Suprapubic skin (tissue), 4 donors: ENCODE measurements around the gene SYT5. TPM values are rescaled to one million over a fixed set of nuclear protein-coding genes. Genes with fewer than 3 reads are reported as not detected.

ENCODE experiments used
- DNase-seq, 2 donors: peaks; one replicate each; pipeline ENCODE4 v3.0.0-alpha.2; 2019; ENCODE audit warnings: low spot score in 2 of 2
- H3K27ac ChIP-seq: fragments of 200-600 bp; sonication (generic); one replicate; pipeline ENCODE4 v1.5.1; 2019
- H3K27me3 ChIP-seq: fragments of 200-600 bp; sonication (generic); one replicate; pipeline ENCODE4 v1.5.1; 2019
- H3K36me3 ChIP-seq: fragments of 200-600 bp; sonication (generic); one replicate; pipeline ENCODE4 v1.5.1; 2019
- H3K4me1 ChIP-seq: fragments of 200-600 bp; sonication (generic); one replicate; pipeline ENCODE4 v1.5.1; 2019
- H3K4me3 ChIP-seq: fragments of 200-600 bp; sonication (generic); one replicate; pipeline ENCODE4 v1.5.1; 2019; ENCODE audit warnings: mild to moderate bottlenecking
- H3K9me3 ChIP-seq: fragments of 200-600 bp; sonication (generic); one replicate; pipeline ENCODE4 v1.5.1; 2019
- EP300 ChIP-seq: sonication (generic); formaldehyde crosslinking; IDR thresholded peaks from one replicate; pipeline ENCODE4 v1.6.1; 2017; ENCODE audit warnings: antibody characterized with exemption
- POLR2A ChIP-seq, 2 donors: fragments of 450-650 bp; IDR thresholded peaks; one replicate each; pipeline ENCODE4 v1.6.1; 2017; ENCODE audit warnings: antibody characterized with exemption in 2 of 2, mild to moderate bottlenecking in 2 of 2, moderate library complexity in 2 of 2
- POLR2AphosphoS5 ChIP-seq, 3 donors: sonication (generic); formaldehyde crosslinking; IDR thresholded peaks; one replicate each; pipeline ENCODE4 v1.6.1; 2017; ENCODE audit warnings: antibody characterized with exemption in 3 of 3
- WGBS: methylation state at CpG from one replicate; pipeline ENCODE4 v1.1.5; 2018; 5-methylcytosine and 5-hydroxymethylcytosine counted together
- total RNA-seq, 4 donors: library from RNA; depleted of rRNA; stranded (reverse); fragments of >200 nt; gene quantifications; one replicate each; pipeline ENCODE4 v1.1.0, GENCODE V29; 2016
- TF ChIP-seq, protein P1 (sequence below), 2 donors: fragments of 200-600 bp in 1 of 2; fragments of 450-650 bp in 1 of 2; sonication (generic) in 1 of 2; IDR thresholded peaks; one replicate each; pipeline ENCODE4 v1.5.1; 2016 to 2019; ENCODE audit warnings: antibody characterized with exemption in 2 of 2, mild to moderate bottlenecking in 1 of 2, moderate library complexity in 1 of 2

SYT5 gene
- total RNA-seq, 4 donors from 2014 or later = 1.1 to 7.8 (median 6.8) TPM; not detected in 1

DNA sequence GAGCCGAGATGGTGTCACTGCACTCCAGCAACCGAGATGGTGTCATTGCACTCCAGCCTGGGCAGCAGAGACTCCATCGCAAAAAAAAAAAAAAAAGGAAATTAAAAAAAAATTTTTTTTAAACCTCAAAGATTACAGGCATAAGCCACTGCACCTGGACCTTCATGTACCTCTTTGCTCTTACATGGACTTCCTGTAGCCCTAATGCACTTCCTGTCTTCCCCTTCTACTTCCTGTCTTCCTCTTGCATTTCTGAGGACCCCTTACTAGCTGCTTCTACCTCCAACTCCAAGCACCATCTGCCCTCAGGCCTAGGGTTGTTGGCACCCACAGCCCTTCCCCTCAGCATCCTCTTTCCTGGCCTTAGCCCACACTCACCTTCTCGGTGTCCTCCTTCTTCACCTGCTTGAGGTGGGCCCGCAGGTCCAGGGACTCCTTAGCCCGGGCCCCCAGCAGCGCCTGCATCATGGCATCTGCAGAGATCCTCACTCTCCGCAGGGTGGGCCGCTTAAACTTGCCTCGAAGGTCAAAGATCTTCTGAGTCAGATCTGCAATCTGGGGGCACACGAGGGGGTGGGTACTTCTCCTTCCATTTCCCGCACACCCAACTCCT is 26.3 kb downstream of the SYT5 start:
- 86% methylated on average over 12 of the region's 12 CpGs for WGBS

DNA sequence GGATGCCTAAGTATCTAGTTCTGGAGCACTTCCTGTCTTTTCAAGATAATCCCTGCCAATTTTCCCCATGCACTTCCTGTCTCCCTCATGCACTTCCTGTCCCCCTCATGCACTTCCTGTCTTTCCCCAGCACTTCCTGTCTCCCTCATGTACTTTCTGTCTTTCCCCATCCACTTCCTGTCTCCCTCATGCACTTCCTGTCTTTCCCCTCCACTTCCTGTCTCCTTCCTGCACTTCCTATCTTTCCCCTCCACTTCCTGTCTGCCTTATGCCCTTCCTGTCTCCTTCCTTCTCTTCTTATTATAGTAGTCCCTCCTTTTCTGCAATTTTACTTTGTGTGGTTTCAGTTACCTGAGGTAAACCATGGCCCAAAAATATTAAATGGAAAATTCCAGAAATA is 28.1 kb downstream of the SYT5 start:
- TF ChIP-seq EP300 = no peak
- TF ChIP-seq, protein P1, sequence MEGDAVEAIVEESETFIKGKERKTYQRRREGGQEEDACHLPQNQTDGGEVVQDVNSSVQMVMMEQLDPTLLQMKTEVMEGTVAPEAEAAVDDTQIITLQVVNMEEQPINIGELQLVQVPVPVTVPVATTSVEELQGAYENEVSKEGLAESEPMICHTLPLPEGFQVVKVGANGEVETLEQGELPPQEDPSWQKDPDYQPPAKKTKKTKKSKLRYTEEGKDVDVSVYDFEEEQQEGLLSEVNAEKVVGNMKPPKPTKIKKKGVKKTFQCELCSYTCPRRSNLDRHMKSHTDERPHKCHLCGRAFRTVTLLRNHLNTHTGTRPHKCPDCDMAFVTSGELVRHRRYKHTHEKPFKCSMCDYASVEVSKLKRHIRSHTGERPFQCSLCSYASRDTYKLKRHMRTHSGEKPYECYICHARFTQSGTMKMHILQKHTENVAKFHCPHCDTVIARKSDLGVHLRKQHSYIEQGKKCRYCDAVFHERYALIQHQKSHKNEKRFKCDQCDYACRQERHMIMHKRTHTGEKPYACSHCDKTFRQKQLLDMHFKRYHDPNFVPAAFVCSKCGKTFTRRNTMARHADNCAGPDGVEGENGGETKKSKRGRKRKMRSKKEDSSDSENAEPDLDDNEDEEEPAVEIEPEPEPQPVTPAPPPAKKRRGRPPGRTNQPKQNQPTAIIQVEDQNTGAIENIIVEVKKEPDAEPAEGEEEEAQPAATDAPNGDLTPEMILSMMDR (IDR thresholded peaks at IDR 0.05) = no peak
- TF ChIP-seq POLR2AphosphoS5 (IDR thresholded peaks at IDR 0.05) = no peak
- TF ChIP-seq POLR2A (IDR thresholded peaks at IDR 0.05) = no peak
- Histone ChIP-seq H3K9me3 (no peaks in the 10 kb centered on the region), H3K4me3 (no peak overlapping the region), H3K36me3 (no peaks in the 10 kb centered on the region), H3K27me3 (peaks cover 67% of the 10 kb centered on the region), H3K4me1 (peaks cover 13% of the 10 kb centered on the region), H3K27ac (no peak overlapping the region)
- no peak for DNase-seq

More for the DNA sequence above, 26.3 kb downstream of the SYT5 start:
- TF ChIP-seq, protein P1 (IDR thresholded peaks at IDR 0.05) = no peak
- TF ChIP-seq EP300 = no peak
- no peak for TF ChIP-seq POLR2AphosphoS5 (IDR thresholded peaks at IDR 0.05)
- TF ChIP-seq POLR2A (IDR thresholded peaks at IDR 0.05) = no peak
- Histone ChIP-seq H3K9me3 (no peaks in the 10 kb centered on the region), H3K27ac (no peak overlapping the region), H3K27me3 (peaks cover 62% of the 10 kb centered on the region), H3K4me3 (no peak overlapping the region), H3K36me3 (no peaks in the 10 kb centered on the region), H3K4me1 (peaks cover 17% of the 10 kb centered on the region)
- no peak for DNase-seq

DNA sequence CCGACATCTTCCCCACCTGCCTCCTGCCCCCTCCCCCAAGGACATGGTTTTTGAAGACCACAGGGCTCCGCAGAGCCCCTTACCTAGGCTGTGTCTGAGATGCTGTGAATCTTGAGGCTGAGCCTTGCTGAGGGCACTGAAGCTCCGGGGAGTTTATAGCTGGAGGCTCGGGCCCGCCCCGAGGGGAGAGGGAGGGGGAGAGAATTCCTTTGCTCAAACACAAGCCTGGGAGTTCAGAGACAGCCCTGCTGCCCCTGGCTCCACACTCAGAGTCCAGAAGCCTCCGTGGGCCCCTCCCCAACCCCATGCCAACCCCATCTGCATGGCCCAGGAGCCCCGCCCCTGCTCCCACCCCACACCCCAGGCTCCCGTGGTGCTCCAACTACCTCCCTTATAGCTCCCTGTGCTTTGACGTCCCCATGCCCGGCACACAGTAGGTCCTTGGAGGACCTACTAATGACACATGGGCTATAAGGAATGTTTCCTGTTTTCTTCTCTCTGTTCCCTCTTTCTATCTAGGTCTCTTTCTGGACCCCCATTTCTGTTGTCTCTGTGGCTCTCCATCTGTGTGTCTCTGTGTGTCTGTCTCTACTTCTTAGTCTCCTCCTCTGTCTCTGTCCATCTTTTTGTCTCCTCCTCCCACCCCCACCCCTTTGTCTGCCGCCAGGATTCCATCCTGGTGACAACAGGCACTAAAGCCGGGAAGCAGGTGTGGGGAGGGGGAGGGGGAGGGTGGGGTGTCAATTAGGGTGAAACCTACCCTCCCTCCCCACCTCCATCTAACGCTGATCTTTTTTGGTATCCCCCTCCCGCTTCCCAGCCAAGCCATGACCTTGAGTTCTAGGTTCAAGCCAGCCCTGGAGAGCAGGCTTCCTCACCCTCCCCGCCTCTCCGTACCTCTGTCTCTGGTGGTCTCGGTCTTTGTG is 30.7 kb downstream of the SYT5 start, which contains the start of gene TNNT1:
Gene TNNT1, minus strand, starts transcription at position 129 of the 926 bp plus-strand sequence. CDS start 2,049 bp downstream, outside the sequence.
- WGBS = 15% methylated on average over 17 of the region's 18 CpGs
- no peaks in the 10 kb centered on the region for H3K36me3 ChIP-seq
- DNase-seq = no peak
- H3K4me1 ChIP-seq = peaks cover 8% of the 10 kb centered on the region
- no peak within 1 kb of the TSS for H3K27ac ChIP-seq
- no peak within 1 kb of the TSS for H3K4me3 ChIP-seq
- H3K9me3 ChIP-seq = no peaks in the 10 kb centered on the region
- TF ChIP-seq EP300 = no peak
- TF ChIP-seq, protein P1 (IDR thresholded peaks at IDR 0.05) = no peak
- TF ChIP-seq POLR2A (IDR thresholded peaks at IDR 0.05) = no peak
- no peak for TF ChIP-seq POLR2AphosphoS5 (IDR thresholded peaks at IDR 0.05)
- H3K27me3 ChIP-seq = peaks cover 67% of the 10 kb centered on the region

DNA sequence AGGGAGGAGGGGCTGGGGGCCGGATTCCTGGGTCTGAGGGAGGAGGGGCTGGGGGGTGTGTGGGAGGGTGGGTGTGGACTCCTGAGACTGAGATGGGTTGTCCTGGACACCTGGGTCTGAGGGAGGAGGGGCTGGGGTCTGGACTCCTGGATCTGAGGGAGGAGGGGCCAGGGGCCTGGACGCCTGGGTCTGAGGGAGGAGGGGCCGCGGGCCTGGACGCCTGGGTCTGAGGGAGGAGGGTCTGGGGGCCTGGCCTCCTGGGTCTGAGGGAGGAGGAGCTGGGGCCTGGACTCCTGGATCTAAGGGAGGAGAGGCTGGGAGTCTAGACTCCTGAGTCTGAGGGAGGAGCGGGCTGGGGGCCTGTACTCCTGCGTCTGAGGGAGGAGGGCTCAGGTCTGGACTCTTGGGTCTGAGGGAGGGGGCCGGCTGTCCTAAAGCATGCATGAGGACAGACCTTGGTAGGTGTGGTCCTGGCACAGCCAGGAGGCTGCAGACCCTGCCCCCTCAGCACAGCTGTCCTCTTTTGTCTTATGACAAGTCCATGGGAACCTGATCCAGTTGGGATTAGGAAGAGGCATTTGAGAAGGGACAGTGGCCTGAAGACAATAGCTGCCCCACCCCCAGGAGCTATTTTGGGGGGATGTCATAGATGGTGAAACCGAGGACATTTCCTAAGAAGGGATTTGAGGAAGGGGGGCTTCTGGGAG is 32.4 kb downstream of the SYT5 start:
- TF ChIP-seq EP300 = no peak
- TF ChIP-seq POLR2AphosphoS5 (IDR thresholded peaks at IDR 0.05) = no peak
- no peak for TF ChIP-seq POLR2A (IDR thresholded peaks at IDR 0.05)
- TF ChIP-seq, protein P1 (IDR thresholded peaks at IDR 0.05) = no peak
- Histone ChIP-seq H3K4me1 (peaks cover 8% of the 10 kb centered on the region), H3K27me3 (peaks cover 79% of the 10 kb centered on the region), H3K4me3 (no peak overlapping the region), H3K27ac (no peak overlapping the region), H3K36me3 (no peaks in the 10 kb centered on the region), H3K9me3 (no peaks in the 10 kb centered on the region)
- no peak for DNase-seq
- WGBS = 33% methylated on average over 5 of the region's 9 CpGs
